HG03460 (cell line): ENCODE data around the gene UNC13A.

Experiments
- ATAC-seq: cut with Tn5 transposase; IDR thresholded peaks from one replicate; pipeline ENCODE4 v1.9.1; 2021; ENCODE audit not compliant: unreplicated experiment

Gene UNC13A

GRCh38 chr19:17687857-17688784 lies at the start of gene UNC13A:
UNC13A (minus strand) TSS chr19:17688354; CDS start chr19:17688199, 155 bp downstream.
- ATAC-seq = no peak

DNA sequence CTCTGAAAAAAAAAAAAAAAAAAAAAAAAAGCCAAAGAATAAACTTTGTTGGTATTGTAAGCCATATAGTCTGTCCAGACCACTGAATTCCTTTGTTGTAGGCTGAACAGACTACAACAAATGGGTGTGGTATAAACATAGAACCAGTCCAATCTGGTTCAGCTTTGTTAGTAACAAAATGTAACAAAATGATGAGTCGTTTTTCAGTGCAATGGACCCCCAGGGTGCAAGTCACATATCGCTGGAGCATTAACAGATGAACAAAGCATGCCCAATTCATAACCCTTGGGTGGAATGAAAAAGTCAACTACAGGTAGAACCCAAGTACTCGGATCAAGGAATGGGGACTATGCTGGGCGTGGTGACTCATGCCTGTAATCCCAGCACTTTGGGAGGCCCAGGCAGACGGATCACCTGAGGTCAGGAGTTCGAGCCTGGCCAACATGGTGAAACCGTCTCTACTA lies 49.6 kb upstream of the UNC13A start:
- no peak for ATAC-seq

- ATAC-seq = no peak
These were observed 47.3 kb upstream of the UNC13A start for GRCh38 chr19:17735410-17735809.

DNA sequence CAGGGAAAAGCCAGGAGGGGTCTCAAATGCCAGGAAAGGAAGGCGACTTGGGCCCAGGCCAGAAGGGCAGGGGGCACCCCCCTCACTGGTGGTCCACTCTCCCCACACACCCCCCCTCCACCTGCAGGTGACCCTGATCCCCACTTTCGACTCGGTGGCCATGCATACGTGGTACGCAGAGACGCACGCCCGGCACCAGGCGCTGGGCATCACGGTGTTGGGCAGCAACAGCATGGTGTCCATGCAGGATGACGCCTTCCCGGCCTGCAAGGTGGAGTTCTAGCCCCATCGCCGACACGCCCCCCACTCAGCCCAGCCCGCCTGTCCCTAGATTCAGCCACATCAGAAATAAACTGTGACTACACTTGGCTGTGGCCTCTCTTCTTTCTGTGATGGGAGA lies 46.0 kb upstream of the UNC13A start:
- no peak for ATAC-seq

DNA sequence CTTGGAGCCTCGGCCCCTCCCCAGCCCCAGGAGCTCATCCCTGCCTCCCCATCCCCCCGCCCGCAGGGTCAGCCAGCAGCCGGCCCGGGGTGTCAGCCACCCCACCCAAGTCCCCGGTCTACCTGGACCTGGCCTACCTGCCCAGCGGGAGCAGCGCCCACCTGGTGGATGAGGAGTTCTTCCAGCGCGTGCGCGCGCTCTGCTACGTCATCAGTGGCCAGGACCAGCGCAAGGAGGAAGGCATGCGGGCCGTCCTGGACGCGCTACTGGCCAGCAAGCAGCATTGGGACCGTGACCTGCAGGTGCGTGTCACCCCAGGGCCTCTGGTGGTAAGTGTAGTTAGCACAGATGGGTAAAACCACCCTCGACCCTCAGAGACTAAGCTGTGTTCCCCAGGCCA lies 45.0 kb upstream of the UNC13A start:
- ATAC-seq = no peak

DNA sequence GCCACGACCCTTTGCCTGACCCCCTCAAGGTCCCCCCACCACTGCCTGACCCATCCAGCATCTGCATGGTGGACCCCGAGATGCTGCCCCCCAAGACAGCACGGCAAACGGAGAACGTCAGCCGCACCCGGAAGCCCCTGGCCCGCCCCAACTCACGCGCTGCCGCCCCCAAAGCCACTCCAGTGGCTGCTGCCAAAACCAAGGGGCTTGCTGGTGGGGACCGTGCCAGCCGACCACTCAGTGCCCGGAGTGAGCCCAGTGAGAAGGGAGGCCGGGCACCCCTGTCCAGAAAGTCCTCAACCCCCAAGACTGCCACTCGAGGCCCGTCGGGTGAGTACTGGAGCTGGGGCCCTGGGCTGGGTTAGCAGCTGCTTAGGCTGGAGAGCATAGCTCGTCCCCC lies 39.7 kb upstream of the UNC13A start:
- ATAC-seq = no peak

- no peak for ATAC-seq
These were observed 39.0 kb upstream of the UNC13A start for GRCh38 chr19:17726964-17727773.

DNA sequence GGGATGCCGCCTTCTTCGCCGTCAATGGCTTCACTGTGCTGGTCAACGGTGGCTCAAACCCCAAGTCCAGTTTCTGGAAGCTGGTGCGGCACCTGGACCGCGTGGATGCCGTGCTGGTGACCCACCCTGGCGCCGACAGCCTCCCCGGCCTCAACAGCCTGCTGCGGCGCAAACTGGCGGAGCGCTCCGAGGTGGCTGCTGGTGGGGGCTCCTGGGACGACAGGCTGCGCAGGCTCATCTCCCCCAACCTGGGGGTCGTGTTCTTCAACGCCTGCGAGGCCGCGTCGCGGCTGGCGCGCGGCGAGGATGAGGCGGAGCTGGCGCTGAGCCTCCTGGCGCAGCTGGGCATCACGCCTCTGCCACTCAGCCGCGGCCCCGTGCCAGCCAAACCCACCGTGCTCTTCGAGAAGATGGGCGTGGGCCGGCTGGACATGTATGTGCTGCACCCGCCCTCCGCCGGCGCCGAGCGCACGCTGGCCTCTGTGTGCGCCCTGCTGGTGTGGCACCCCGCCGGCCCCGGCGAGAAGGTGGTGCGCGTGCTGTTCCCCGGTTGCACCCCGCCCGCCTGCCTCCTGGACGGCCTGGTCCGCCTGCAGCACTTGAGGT lies 38.1 kb upstream of the UNC13A start:
- ATAC-seq = no peak

GRCh38 chr19:17725422-17726078 lies 37.4 kb upstream of the UNC13A start:
- no peak for ATAC-seq

DNA sequence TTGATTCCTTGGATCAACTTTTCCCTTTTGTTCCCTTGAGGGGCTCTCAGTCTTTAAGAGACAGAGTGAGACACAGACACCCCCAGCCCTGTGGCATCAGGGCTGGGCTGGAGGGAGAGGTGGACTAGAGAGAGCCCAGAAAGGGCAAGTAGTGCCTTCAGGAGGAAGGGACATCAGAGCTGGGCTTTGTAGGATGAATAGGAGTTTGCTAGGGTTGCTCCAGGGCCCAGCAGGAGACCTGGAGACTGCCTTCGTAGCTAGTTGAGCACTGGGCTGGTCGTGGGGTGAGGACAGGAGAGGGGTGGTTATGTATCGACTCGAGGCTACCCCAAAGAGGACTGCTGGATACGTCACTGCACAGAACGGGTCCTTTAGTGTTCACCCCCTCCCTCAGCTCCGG lies 36.5 kb upstream of the UNC13A start:
- ATAC-seq = no peak

DNA sequence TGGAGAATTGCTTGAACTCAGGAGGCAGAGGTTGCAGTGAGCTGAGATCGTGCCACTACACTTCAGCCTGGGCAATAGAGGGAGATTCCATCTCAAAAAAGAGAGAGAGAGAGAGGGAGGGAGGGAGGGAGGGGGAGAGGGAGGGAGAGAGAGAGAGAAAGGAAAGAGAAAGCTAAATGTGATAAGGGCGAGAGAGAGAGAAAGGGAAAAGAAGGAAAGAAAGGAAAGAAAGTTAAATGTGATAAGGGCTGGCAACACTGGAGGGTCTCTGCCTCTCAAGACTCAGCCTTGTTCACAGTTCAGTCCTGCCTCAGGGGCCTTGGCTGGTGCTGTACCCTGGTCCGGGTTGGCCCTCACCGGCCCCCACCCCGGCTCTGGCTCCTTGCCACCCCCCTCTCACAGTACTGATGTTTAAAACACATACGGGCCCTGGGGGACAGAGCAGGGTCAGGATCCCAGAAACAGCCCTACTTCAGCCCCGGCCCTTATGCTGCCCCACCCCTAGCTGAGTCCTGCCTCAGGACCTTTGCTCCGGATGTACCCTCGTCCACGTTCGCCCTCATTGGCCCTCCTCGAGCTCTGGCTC lies 34.6 kb upstream of the UNC13A start:
- no peak for ATAC-seq

DNA sequence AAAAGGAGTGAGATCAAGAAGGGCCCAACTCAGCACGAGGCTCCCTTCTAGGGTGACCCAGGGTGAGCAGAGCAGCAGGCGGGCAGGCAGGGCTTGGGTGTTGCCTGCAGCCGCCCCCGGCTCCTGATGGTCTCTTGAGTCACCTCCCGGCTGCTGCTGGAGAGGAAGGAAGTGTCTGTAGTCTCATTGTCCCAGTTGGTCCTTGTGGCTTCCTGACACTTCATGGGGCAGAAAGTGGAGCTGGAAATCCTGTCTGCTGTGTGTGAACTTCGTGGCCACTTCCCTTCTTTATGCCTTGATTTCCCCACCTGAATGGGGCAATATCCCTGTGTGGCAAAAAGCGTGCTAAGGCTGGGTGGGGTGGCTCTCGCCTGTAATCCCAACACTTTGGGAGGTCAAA lies 33.7 kb upstream of the UNC13A start:
- no peak for ATAC-seq

- no peak for ATAC-seq
These were observed 33.0 kb upstream of the UNC13A start for GRCh38 chr19:17721111-17721628.

DNA sequence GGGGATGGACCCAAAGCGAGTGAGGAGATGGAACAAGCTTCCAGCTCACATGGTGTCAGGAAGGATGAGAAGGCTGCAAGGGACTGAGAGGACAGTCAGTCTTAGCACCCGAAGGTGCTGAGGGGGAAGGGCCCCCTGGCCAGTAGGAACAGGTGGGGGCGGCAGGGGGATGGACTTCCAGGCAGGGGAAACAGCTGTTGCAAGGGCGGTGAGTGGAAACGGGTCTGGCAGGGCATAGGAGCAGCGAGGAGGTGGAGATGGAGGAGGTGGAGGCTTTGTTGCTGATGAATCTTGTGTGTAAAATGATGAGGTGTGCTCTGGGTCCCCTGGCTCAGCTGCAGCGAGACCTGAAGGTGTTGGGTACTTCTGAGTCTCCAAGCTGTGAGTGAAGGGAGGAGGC lies 32.3 kb upstream of the UNC13A start:
- no peak for ATAC-seq

- ATAC-seq = peak; percentile 26
These were observed 31.7 kb upstream of the UNC13A start for GRCh38 chr19:17719730-17720400.

GRCh38 chr19:17718947-17719711 lies 31.0 kb upstream of the UNC13A start, which contains the start of gene MAP1S:
MAP1S (plus strand) TSS chr19:17719480; CDS start chr19:17719503, 23 bp downstream.
- peak; percentile 77 for ATAC-seq

GRCh38 chr19:17718550-17718946 lies 30.4 kb upstream of the UNC13A start:
- no peak for ATAC-seq

- no peak for ATAC-seq
These were observed 28.3 kb upstream of the UNC13A start for GRCh38 chr19:17716309-17716929.
